HepG2 (cell line): ENCODE data around the gene GTPBP6. TPM values are rescaled to one million over a fixed set of nuclear protein-coding genes. Genes with fewer than 3 reads are reported as not detected.

Experiments used
- ATAC-seq: fragments of 200-7000 bp; cut with Tn5 transposase; 3 replicates; pipeline ENCODE4 v1.9.1; 2020; ENCODE audit warnings: mild to moderate bottlenecking, moderate library complexity
- BruUV-seq: library from RNA; stranded (reverse); fragments of 400-500 nt; replicated peaks from 2 replicates; lab custom pipeline; 2021; lab: Mats Ljungman, UMichigan
- CTCF ChIA-PET: fragments of 300-600 bp; formaldehyde crosslinking; extraction: SDS; loops from one replicate; lab custom pipeline; 2021; ENCODE audit warnings: low total read pairs, inconsistent platforms, low intra/inter-chr PET ratio; lab: Yijun Ruan, JAX
- POLR2A ChIA-PET: fragments of 350-600 bp; sonication (Branson Sonifier 250); formaldehyde crosslinking; loops from one replicate; lab custom pipeline; 2020; ENCODE audit warnings: antibody characterized with exemption, inconsistent platforms; lab: Yijun Ruan, JAX
- DNase-seq: peaks from one replicate; pipeline ENCODE4 v3.0.0-alpha.2; 2015; ENCODE audit warnings: low spot score
- FAIRE-seq: peaks from 3 replicates; lab custom pipeline; 2011; peaks lifted over from hg19 to GRCh38; lab: Jason Lieb, UNC
- H2AFZ ChIP-seq: one replicate; pipeline ENCODE4 v1.6.1; 2011; ENCODE audit warnings: low read length, inconsistent platforms
- H3K27ac ChIP-seq: fragments of 300-600 bp; 3 replicates; pipeline ENCODE4 v1.8.0; 2011; ENCODE audit warnings: mixed run types, mild to moderate bottlenecking, mixed read lengths, low read length, inconsistent platforms; ENCODE audit not compliant: insufficient read depth; ENCODE audit errors: extremely low read length
- H3K27me3 ChIP-seq, 2 experiments: fragments of 200-600 bp in 1 of 2; 2 replicates in 1 of 2; 3 replicates in 1 of 2; pipeline versions ENCODE4 v1.6.0 to v1.8.0; 2011; ENCODE audit warnings: low read length in 2 of 2, mild to moderate bottlenecking in 2 of 2, moderate library complexity in 2 of 2, inconsistent platforms in 1 of 2; ENCODE audit not compliant: insufficient read depth in 2 of 2, control insufficient read depth in 1 of 2
- H3K36me3 ChIP-seq, 2 experiments: fragments of 200-600 bp in 1 of 2; replicated peaks in 1 of 2; 2 replicates in 1 of 2; 3 replicates in 1 of 2; pipeline versions ENCODE4 v1.5.1 to v1.8.0; 2011; ENCODE audit warnings: low read length in 2 of 2, inconsistent platforms in 1 of 2; ENCODE audit not compliant: insufficient read depth in 2 of 2, control insufficient read depth in 1 of 2
- H3K4me1 ChIP-seq: 2 replicates; pipeline ENCODE4 v1.5.1; 2012; ENCODE audit warnings: low read length, inconsistent platforms; ENCODE audit not compliant: insufficient read depth
- H3K4me2 ChIP-seq: 2 replicates; pipeline ENCODE4 v1.6.0; 2011; ENCODE audit warnings: low read depth, low read length, inconsistent platforms
- H3K4me3 ChIP-seq, 3 experiments: fragments of 200-600 bp in 1 of 3; sonication (generic), shearing (Covaris generic) in 1 of 3; replicated peaks in 1 of 3; 2 replicates each; pipeline ENCODE4 v1.5.1; 2011 to 2016; ENCODE audit warnings: low read length in 3 of 3, inconsistent platforms in 2 of 3, low read depth in 2 of 3, mild to moderate bottlenecking in 2 of 3, control low read depth in 1 of 3, mixed read lengths in 1 of 3; ENCODE audit not compliant: insufficient read depth in 1 of 3
- H3K79me2 ChIP-seq: one replicate; pipeline ENCODE4 v1.6.1; 2011; ENCODE audit warnings: low read length, inconsistent platforms; ENCODE audit not compliant: insufficient read depth
- H3K9ac ChIP-seq: 2 replicates; pipeline ENCODE4 v1.6.0; 2011; ENCODE audit warnings: mild to moderate bottlenecking, low read depth, low read length, inconsistent platforms; ENCODE audit not compliant: insufficient read depth
- H3K9me3 ChIP-seq: 2 replicates; pipeline ENCODE4 v1.5.1; 2012; ENCODE audit warnings: mild to moderate bottlenecking, low read length
- H4K20me1 ChIP-seq: 2 replicates; pipeline ENCODE4 v1.6.0; 2011; ENCODE audit warnings: inconsistent platforms, mild to moderate bottlenecking, low read length, moderate library complexity; ENCODE audit not compliant: insufficient read depth
- MAFK ChIP-seq, 2 experiments: IDR thresholded peaks in 1 of 2; conservative IDR thresholded peaks in 1 of 2; 2 replicates each; pipeline ENCODE4 v1.6.1; 2011; ENCODE audit warnings: improper control_type of control experiment in 2 of 2, low read length in 2 of 2
- MATR3 ChIP-seq: sonication (generic); formaldehyde crosslinking; IDR thresholded peaks from 2 replicates; pipeline ENCODE4 v1.4.0; 2020; ENCODE audit warnings: missing genetic modification reagents
- NFATC3 ChIP-seq: sonication (generic); formaldehyde crosslinking; IDR thresholded peaks from 2 replicates; pipeline ENCODE4 v1.5.1; 2020; ENCODE audit warnings: mild to moderate bottlenecking, missing genetic modification reagents
- SOX6 ChIP-seq, 2 experiments: fragments of 450-650 bp in 1 of 2; sonication (generic) in 1 of 2; formaldehyde crosslinking in 1 of 2; IDR thresholded peaks; 2 replicates each; pipeline versions ENCODE4 v1.4.0 to v1.6.1; 2017 to 2020; ENCODE audit warnings: antibody characterized with exemption in 1 of 2, mild to moderate bottlenecking in 1 of 2, missing genetic modification reagents in 1 of 2
- YY1 ChIP-seq: IDR thresholded peaks from 2 replicates; pipeline ENCODE4 v1.6.1; 2011; ENCODE audit warnings: low read length, low read depth, moderate library complexity, mild to moderate bottlenecking; ENCODE audit not compliant: insufficient read depth, insufficient replicate concordance
- WGBS: methylation state at CpG from one replicate; pipeline ENCODE4 v1.1.6; 2017; ENCODE audit warnings: low lambda C conversion rate; 5-methylcytosine and 5-hydroxymethylcytosine counted together
- in situ Hi-C: cut with HindIII; loops from 2 replicates; pipeline ENCODE4 v1.10.0; 2017; ENCODE audit warnings: low pct_unique_long_range_greater_than_20kb; ENCODE audit not compliant: extremely low pct_ligation_motif_present
- intact Hi-C: fragments of 100-400 bp; cut with micrococcal nuclease; formaldehyde crosslinking; loops from one replicate; pipeline ENCODE4 v1.10.0; 2022; ENCODE audit not compliant: unreplicated experiment
- polyA plus RNA-seq, 8 experiments: library from polyadenylated mRNA; depleted of rRNA in 3 of 8; stranded (reverse) in 7 of 8; unstranded in 1 of 8; fragments of >200 nt; fragmentation: Illumina TruSeq in 4 of 8; extraction: Trizol in 4 of 8; gene quantifications; 2 replicates each; pipeline versions ENCODE4 v1.2.1 to v1.2.3, GENCODE V29; 2011 to 2016; ENCODE audit warnings: low read depth in 4 of 8, missing spikeins in 1 of 8, mixed read lengths in 1 of 8; ENCODE audit not compliant: insufficient read depth in 1 of 8
- total RNA-seq, 5 experiments: library from RNA; depleted of rRNA; stranded (reverse); fragments of >200 nt; fragmentation: Illumina TruSeq; extraction: Trizol; gene quantifications; 2 replicates each; pipeline ENCODE4 v1.2.3, GENCODE V29; 2016; ENCODE audit warnings: low read depth in 1 of 5
- TF ChIP-seq, protein P1 (sequence below): sonication (generic); formaldehyde crosslinking; IDR thresholded peaks from 2 replicates; pipeline ENCODE4 v1.5.0; 2020; ENCODE audit warnings: mild to moderate bottlenecking, missing genetic modification reagents

GTPBP6 gene
- total and polyA plus RNA-seq, 2 of the 13 experiments (the other 11 are each of a cell fraction or from before 2014, with no cell fraction given): 20.2 to 39.6 TPM

DNA sequence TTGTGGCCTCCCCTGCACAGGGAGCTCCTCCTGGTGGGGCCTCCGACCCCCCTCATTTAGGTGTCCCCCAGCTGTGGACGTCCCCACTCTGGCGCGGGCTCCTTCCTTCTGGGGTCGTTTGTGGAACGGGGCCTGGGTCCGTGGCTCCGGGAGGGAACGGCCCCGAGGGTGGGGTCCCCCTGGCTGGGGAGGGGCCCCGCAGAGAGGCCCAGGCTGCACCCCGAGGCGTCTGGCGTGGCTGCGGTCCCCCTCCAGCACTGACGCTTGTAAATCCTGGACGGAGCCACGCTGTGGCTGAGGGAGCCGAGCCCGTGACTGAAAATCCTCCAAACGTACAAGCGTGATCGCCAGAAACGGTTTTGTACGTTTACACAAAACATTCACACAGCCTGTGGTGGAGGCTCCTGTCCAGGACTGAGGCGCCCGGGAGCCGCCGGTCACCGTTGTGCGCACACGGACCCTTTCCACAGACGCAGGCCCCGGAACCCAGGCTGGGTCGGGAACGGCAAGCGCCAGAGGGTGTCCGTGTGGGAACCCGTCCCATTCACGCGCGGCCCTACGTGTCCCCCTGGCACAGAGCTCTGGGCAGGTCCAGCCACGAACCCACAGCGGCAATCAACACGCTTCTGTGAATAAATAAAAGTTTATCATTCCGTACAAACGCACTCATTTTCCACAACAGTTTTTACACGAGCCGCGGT is 15.2 kb upstream of the GTPBP6 start:
- no peak for ATAC-seq
- TF ChIP-seq, protein P1, sequence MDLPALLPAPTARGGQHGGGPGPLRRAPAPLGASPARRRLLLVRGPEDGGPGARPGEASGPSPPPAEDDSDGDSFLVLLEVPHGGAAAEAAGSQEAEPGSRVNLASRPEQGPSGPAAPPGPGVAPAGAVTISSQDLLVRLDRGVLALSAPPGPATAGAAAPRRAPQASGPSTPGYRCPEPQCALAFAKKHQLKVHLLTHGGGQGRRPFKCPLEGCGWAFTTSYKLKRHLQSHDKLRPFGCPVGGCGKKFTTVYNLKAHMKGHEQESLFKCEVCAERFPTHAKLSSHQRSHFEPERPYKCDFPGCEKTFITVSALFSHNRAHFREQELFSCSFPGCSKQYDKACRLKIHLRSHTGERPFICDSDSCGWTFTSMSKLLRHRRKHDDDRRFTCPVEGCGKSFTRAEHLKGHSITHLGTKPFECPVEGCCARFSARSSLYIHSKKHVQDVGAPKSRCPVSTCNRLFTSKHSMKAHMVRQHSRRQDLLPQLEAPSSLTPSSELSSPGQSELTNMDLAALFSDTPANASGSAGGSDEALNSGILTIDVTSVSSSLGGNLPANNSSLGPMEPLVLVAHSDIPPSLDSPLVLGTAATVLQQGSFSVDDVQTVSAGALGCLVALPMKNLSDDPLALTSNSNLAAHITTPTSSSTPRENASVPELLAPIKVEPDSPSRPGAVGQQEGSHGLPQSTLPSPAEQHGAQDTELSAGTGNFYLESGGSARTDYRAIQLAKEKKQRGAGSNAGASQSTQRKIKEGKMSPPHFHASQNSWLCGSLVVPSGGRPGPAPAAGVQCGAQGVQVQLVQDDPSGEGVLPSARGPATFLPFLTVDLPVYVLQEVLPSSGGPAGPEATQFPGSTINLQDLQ: no peak
- no peak for TF ChIP-seq NFATC3
- TF ChIP-seq MAFK (conservative IDR thresholded peaks at IDR 0.05 in 1 of 2, IDR thresholded peaks at IDR 0.05 in 1 of 2; ENCODE audit: low read length in 2 of 2): no peak
- no peak for TF ChIP-seq YY1
- no peak for TF ChIP-seq SOX6 (IDR thresholded peaks at IDR 0.05)
- TF ChIP-seq SOX6 (CRISPR knock-in tag; IDR thresholded peaks at IDR 0.05): no peak
- TF ChIP-seq MATR3: no peak
- no peak overlapping the region for H2AFZ ChIP-seq
- no peak for FAIRE-seq
- no peaks in the 10 kb centered on the region for H3K4me1 ChIP-seq
- CTCF ChIA-PET: no interaction called here
- no peaks in the 10 kb centered on the region for H3K79me2 ChIP-seq
- H3K27ac ChIP-seq: no peak overlapping the region
- H3K9me3 ChIP-seq: no peaks in the 10 kb centered on the region
- H3K27me3 ChIP-seq: peaks cover 0 to 4% of the 10 kb centered on the region in 2 experiments; a peak in 1 of 5 replicates
- H4K20me1 ChIP-seq: no peaks in the 10 kb centered on the region
- H3K4me2 ChIP-seq: no peak overlapping the region
- in situ Hi-C loops (no loop called here), intact Hi-C loops (no loop called here)
- 92% methylated on average over 38 of the region's 51 CpGs for WGBS
- DNase-seq: no peak
- BruUV-seq: no TSS peak
- no peaks in the 10 kb centered on the region for H3K36me3 ChIP-seq
- POLR2A ChIA-PET: no interaction called here
- no peak overlapping the region for H3K4me3 ChIP-seq
- no peak overlapping the region for H3K9ac ChIP-seq
